Endodermal cell (in vitro differentiated cells): ENCODE results near the gene ST6GALNAC6. TPM values are rescaled to one million over a fixed set of nuclear protein-coding genes. Genes with fewer than 3 reads are reported as not detected.

Source experiments
- DNase-seq: peaks from one replicate; pipeline ENCODE4 v3.0.0-alpha.2; 2017
- H3K27ac ChIP-seq: 2 replicates; pipeline ENCODE4 v1.5.1; 2013; ENCODE audit warnings: mild to moderate bottlenecking, low read depth, low read length, moderate library complexity
- H3K27me3 ChIP-seq: 2 replicates; pipeline ENCODE4 v1.6.1; 2013; ENCODE audit warnings: mild to moderate bottlenecking, low read length, moderate library complexity; ENCODE audit not compliant: insufficient read depth, control insufficient read depth, poor library complexity, severe bottlenecking
- H3K36me3 ChIP-seq: 2 replicates; pipeline ENCODE4 v1.7.0; 2013; ENCODE audit warnings: mild to moderate bottlenecking, low read length, moderate library complexity; ENCODE audit not compliant: control insufficient read depth, insufficient read depth
- H3K4me1 ChIP-seq: one replicate; pipeline ENCODE4 v1.7.0; 2013; ENCODE audit warnings: low read length; ENCODE audit not compliant: control insufficient read depth, insufficient read depth
- H3K4me3 ChIP-seq: 2 replicates; pipeline ENCODE4 v1.5.1; 2013; ENCODE audit warnings: mild to moderate bottlenecking, low read length, moderate library complexity
- H3K9ac ChIP-seq: 2 replicates; pipeline ENCODE4 v1.6.1; 2013; ENCODE audit warnings: mild to moderate bottlenecking, low read length, moderate library complexity; ENCODE audit not compliant: poor library complexity, severe bottlenecking; ENCODE audit errors: extremely low read depth
- H3K9me3 ChIP-seq: 2 replicates; pipeline ENCODE4 v1.6.1; 2013; ENCODE audit warnings: mild to moderate bottlenecking, low read length, moderate library complexity; ENCODE audit not compliant: control insufficient read depth
- H3K27ac Mint-ChIP-seq: 2 replicates; pipeline ENCODE4 v1.8.0; 2020; ENCODE audit warnings: mixed read lengths
- H3K27me3 Mint-ChIP-seq: 2 replicates; pipeline ENCODE4 v1.8.0; 2021; ENCODE audit warnings: mild to moderate bottlenecking, mixed read lengths; ENCODE audit not compliant: insufficient read depth
- H3K36me3 Mint-ChIP-seq: 2 replicates; pipeline ENCODE4 v1.8.0; 2020; ENCODE audit warnings: low read depth, mixed read lengths
- H3K4me1 Mint-ChIP-seq: 2 replicates; pipeline ENCODE4 v1.8.0; 2020; ENCODE audit warnings: mixed read lengths
- H3K4me3 Mint-ChIP-seq: 2 replicates; pipeline ENCODE4 v1.8.0; 2020; ENCODE audit warnings: mild to moderate bottlenecking, moderate library complexity, mixed read lengths
- H3K9me3 Mint-ChIP-seq: 2 replicates; pipeline ENCODE4 v1.8.0; 2020; ENCODE audit warnings: mild to moderate bottlenecking, mixed read lengths
- CTCF ChIP-seq: fragments of 200-600 bp; sonication (generic); conservative IDR thresholded peaks from 2 replicates; pipeline ENCODE4 v1.5.0; 2021; ENCODE audit warnings: antibody characterized with exemption, mild to moderate bottlenecking
- WGBS, 2 experiments: methylation state at CpG; one replicate each; pipeline versions ENCODE4 v1.1.5 to v1.1.7; 2013; ENCODE audit warnings: missing lambda C conversion rate in 2 of 2, mixed read lengths in 1 of 2; ENCODE audit not compliant: insufficient coverage in 1 of 2, insufficient read length in 1 of 2; 5-methylcytosine and 5-hydroxymethylcytosine counted together
- total RNA-seq, 2 donors: library from RNA; stranded (reverse); fragmentation: NEBNext Ultra II Directional in 1 of 2; extraction: Animal tissue kit (Norgen Biotek cat#: 25700) in 1 of 2; gene quantifications; 2 replicates in 1 of 2; 3 replicates in 1 of 2; pipeline ENCODE4 v1.2.1, GENCODE V29; 2021

Gene ST6GALNAC6
- total RNA-seq, 2 donors from 2014 or later: 42.3 to 44.2 TPM

GRCh38 chr9:127860779-127861178, 38.6 kb downstream of the ST6GALNAC6 start:
- Histone ChIP-seq H3K4me1 (peaks cover 14% of the 10 kb centered on the region), H3K4me3 (no peak overlapping the region), H3K9ac (no peak overlapping the region), H3K9me3 (no peaks in the 10 kb centered on the region), H3K27ac (no peak overlapping the region), H3K36me3 (no peaks in the 10 kb centered on the region), H3K27me3 (no peaks in the 10 kb centered on the region)
- TF ChIP-seq CTCF: no peak
- 81 to 94% methylated on average over 5 to 11 of the region's 11 CpGs for WGBS, 2 experiments
- Mint-ChIP-seq H3K27ac (no peak overlapping the region), H3K36me3 (no peaks in the 10 kb centered on the region), H3K9me3 (no peaks in the 10 kb centered on the region), H3K27me3 (no peaks in the 10 kb centered on the region), H3K4me3 (no peak overlapping the region), H3K4me1 (peaks cover 28% of the 10 kb centered on the region)
- DNase-seq: no peak

- H3K4me3 ChIP-seq: no peak overlapping the region
- no peak for TF ChIP-seq CTCF
- H3K4me1 ChIP-seq: peaks cover 11% of the 10 kb centered on the region
- no peak overlapping the region for H3K4me3 Mint-ChIP-seq
- no peaks in the 10 kb centered on the region for H3K36me3 ChIP-seq
- H3K9ac ChIP-seq: no peak overlapping the region
- H3K9me3 Mint-ChIP-seq: no peaks in the 10 kb centered on the region
- 93 to 94% methylated on average over 7 to 8 of the region's 8 CpGs for WGBS, 2 experiments
- H3K27ac Mint-ChIP-seq: no peak overlapping the region
- no peaks in the 10 kb centered on the region for H3K36me3 Mint-ChIP-seq
- no peak for DNase-seq
- no peaks in the 10 kb centered on the region for H3K9me3 ChIP-seq
- no peak overlapping the region for H3K27ac ChIP-seq
- no peaks in the 10 kb centered on the region for H3K27me3 Mint-ChIP-seq
- H3K27me3 ChIP-seq: no peaks in the 10 kb centered on the region
- H3K4me1 Mint-ChIP-seq: peaks cover 25% of the 10 kb centered on the region
Observed at GRCh38 chr9:127860260-127860659, 39.1 kb downstream of the ST6GALNAC6 start.

- no peak overlapping the region for H3K9ac ChIP-seq
- H3K27ac ChIP-seq: no peak overlapping the region
- H3K4me3 Mint-ChIP-seq: no peak overlapping the region
- H3K36me3 Mint-ChIP-seq: no peaks in the 10 kb centered on the region
- peaks cover 20% of the 10 kb centered on the region for H3K4me1 Mint-ChIP-seq
- 84 to 93% methylated on average over 6 to 12 of the region's 12 CpGs for WGBS, 2 experiments
- H3K27ac Mint-ChIP-seq: no peak overlapping the region
- H3K9me3 Mint-ChIP-seq: no peaks in the 10 kb centered on the region
- no peak overlapping the region for H3K4me3 ChIP-seq
- no peaks in the 10 kb centered on the region for H3K27me3 ChIP-seq
- TF ChIP-seq CTCF: no peak
- peaks cover 7% of the 10 kb centered on the region for H3K4me1 ChIP-seq
- no peaks in the 10 kb centered on the region for H3K9me3 ChIP-seq
- DNase-seq: no peak
- H3K27me3 Mint-ChIP-seq: no peaks in the 10 kb centered on the region
- no peaks in the 10 kb centered on the region for H3K36me3 ChIP-seq
Observed at GRCh38 chr9:127858041-127858512, 41.3 kb downstream of the ST6GALNAC6 start.
